ENCODE results near the gene THEM4.
"Not testable (repeated sequence)": the region's sequence is repeated elsewhere in the genome, so short reads cannot be mapped to it uniquely, and the experiment has no call there.

The THEM4 gene

GRCh38 chr1:151907363-151908139, 1.8 kb downstream of the THEM4 start:
- Histone ChIP-seq H3K27ac (no peak overlapping the region), H3K36me3 (no peaks in the 10 kb centered on the region), H3K27me3 (peaks cover 13% of the 10 kb centered on the region), H3K9me3 (peaks cover 3% of the 10 kb centered on the region), H3K4me3 (ENCODE audit: low read depth in 1 of 2, low read length in 1 of 2) (no peak overlapping the region), H3K4me1 (ENCODE audit: control insufficient read depth in 1 of 2, insufficient read depth in 1 of 2, low read depth in 1 of 2, low read length in 1 of 2) (peaks cover 11 to 15% of the 10 kb centered on the region in 2 experiments)
- TF ChIP-seq CTCF (IDR thresholded peaks at IDR 0.05), result no peak

- Histone ChIP-seq H3K4me1 (ENCODE audit: control insufficient read depth in 1 of 2, insufficient read depth in 1 of 2, low read depth in 1 of 2, low read length in 1 of 2) (peaks cover 11 to 15% of the 10 kb centered on the region in 2 experiments), H3K27me3 (peaks cover 13% of the 10 kb centered on the region)
- not testable (repeated sequence) for H3K4me3 ChIP-seq (ENCODE audit: low read depth in 1 of 2, low read length in 1 of 2); H3K36me3 ChIP-seq; H3K27ac ChIP-seq; H3K9me3 ChIP-seq
Observed at GRCh38 chr1:151906324-151906645, 3.0 kb downstream of the THEM4 start.

GRCh38 chr1:151905443-151906323, 3.6 kb downstream of the THEM4 start:
- H3K27ac ChIP-seq; H3K4me3 ChIP-seq (ENCODE audit: low read depth in 1 of 2, low read length in 1 of 2); H3K36me3 ChIP-seq; H3K9me3 ChIP-seq: not testable (repeated sequence)
- peaks cover 11 to 15% of the 10 kb centered on the region in 2 experiments for H3K4me1 ChIP-seq (ENCODE audit: control insufficient read depth in 1 of 2, insufficient read depth in 1 of 2, low read depth in 1 of 2, low read length in 1 of 2)
- peaks cover 13% of the 10 kb centered on the region for H3K27me3 ChIP-seq

- no peak for TF ChIP-seq CTCF (IDR thresholded peaks at IDR 0.05)
- Histone ChIP-seq H3K4me1 (ENCODE audit: control insufficient read depth in 1 of 2, insufficient read depth in 1 of 2, low read depth in 1 of 2, low read length in 1 of 2) (peaks cover 11 to 14% of the 10 kb centered on the region in 2 experiments), H3K27ac (no peak overlapping the region), H3K36me3 (no peaks in the 10 kb centered on the region), H3K4me3 (ENCODE audit: low read depth in 1 of 2, low read length in 1 of 2) (no peak overlapping the region), H3K27me3 (peaks cover 7% of the 10 kb centered on the region), H3K9me3 (peaks cover 3% of the 10 kb centered on the region)
Observed at GRCh38 chr1:151905070-151905442, 4.3 kb downstream of the THEM4 start.

GRCh38 chr1:151902858-151903257, 6.5 kb downstream of the THEM4 start:
- Histone ChIP-seq H3K4me3 (ENCODE audit: low read depth in 1 of 2, low read length in 1 of 2) (no peak overlapping the region), H3K4me1 (ENCODE audit: control insufficient read depth in 1 of 2, insufficient read depth in 1 of 2, low read depth in 1 of 2, low read length in 1 of 2) (no peaks in the 10 kb centered on the region), H3K27ac (no peak overlapping the region), H3K36me3 (no peaks in the 10 kb centered on the region), H3K9me3 (peaks cover 3% of the 10 kb centered on the region), H3K27me3 (no peaks in the 10 kb centered on the region)
- TF ChIP-seq CTCF (IDR thresholded peaks at IDR 0.05), result no peak

- H3K4me1 ChIP-seq (ENCODE audit: control insufficient read depth in 1 of 2, insufficient read depth in 1 of 2, low read depth in 1 of 2, low read length in 1 of 2); H3K27ac ChIP-seq; H3K36me3 ChIP-seq: not testable (repeated sequence)
Observed at GRCh38 chr1:151900804-151901203, 8.5 kb downstream of the THEM4 start.

GRCh38 chr1:151898519-151898991, 10.8 kb downstream of the THEM4 start:
- TF ChIP-seq CTCF (IDR thresholded peaks at IDR 0.05), result no peak
- H3K36me3 ChIP-seq, result no peaks in the 10 kb centered on the region
- no peaks in the 10 kb centered on the region for H3K27me3 ChIP-seq
- H3K9me3 ChIP-seq, result no peaks in the 10 kb centered on the region
- no peak overlapping the region for H3K4me3 ChIP-seq (ENCODE audit: low read depth in 1 of 2, low read length in 1 of 2)
- no peak overlapping the region for H3K27ac ChIP-seq
- H3K4me1 ChIP-seq (ENCODE audit: control insufficient read depth in 1 of 2, insufficient read depth in 1 of 2, low read depth in 1 of 2, low read length in 1 of 2), result no peaks in the 10 kb centered on the region

More at GRCh38 chr1:151900804-151901203, 8.5 kb downstream of the THEM4 start:
- H3K9me3 ChIP-seq; H3K4me3 ChIP-seq (ENCODE audit: low read depth in 1 of 2, low read length in 1 of 2); H3K27me3 ChIP-seq: not testable (repeated sequence)

Measured in neutrophil (primary cell).